ENCODE results near the gene SPANXN3.
"Not testable (repeated sequence)": the region's sequence is repeated elsewhere in the genome, so short reads cannot be mapped to it uniquely, and the experiment has no call there.

The SPANXN3 gene

DNA sequence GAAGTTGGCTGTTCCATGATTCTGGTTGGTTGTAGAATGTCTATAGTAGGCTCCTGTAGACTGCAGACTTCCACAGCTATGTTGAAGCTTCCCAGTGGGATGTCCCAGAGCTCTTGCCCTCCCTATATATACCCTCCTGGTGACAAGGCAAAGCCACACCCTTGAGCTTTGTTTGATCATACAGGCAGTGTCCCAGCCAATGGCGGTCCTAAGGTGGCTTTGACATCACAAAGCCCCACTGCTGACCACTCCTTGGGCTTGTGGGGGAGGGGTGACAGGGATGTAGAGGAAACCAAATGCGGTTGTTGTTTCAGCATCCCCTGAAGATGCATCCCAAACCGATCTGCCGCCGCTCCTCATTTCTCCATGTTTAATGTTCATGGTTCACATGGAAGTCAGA is at the start of gene SPANXN3:
TSS of gene SPANXN3 (minus strand) at position 101 of the 400 bp plus-strand sequence. CDS start at position 17, 84 bp downstream.
- not testable (repeated sequence) for DNase-seq (ENCODE audit: low spot score)

- no peak for DNase-seq (ENCODE audit: low spot score)
Observed at GRCh38 chrX:143536176-143536575, 18.9 kb upstream of the SPANXN3 start.

DNA sequence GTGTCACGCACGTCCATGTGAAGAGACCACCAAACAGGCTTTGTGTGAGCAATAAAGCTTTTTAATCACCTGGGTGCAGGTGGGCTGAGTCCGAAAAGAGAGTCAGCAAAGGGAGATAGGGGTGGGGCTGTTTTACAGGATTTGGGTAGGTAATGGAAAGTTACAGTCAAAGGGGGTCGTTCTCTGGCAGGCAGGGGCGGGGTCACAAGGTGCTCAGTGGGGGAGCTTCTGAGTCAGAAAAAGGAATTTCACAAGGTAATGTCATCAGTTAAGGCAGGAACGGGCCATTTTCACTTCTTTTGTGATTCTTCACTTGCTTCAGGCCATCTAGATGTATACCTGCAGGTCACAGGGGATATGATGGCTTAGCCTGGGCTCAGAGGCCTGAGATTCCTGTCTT is 15.1 kb downstream of the SPANXN3 start:
- DNase-seq (ENCODE audit: low spot score): not testable (repeated sequence)

GRCh38 chrX:143500751-143501150 is 16.5 kb downstream of the SPANXN3 start:
- DNase-seq (ENCODE audit: low spot score): no peak

DNA sequence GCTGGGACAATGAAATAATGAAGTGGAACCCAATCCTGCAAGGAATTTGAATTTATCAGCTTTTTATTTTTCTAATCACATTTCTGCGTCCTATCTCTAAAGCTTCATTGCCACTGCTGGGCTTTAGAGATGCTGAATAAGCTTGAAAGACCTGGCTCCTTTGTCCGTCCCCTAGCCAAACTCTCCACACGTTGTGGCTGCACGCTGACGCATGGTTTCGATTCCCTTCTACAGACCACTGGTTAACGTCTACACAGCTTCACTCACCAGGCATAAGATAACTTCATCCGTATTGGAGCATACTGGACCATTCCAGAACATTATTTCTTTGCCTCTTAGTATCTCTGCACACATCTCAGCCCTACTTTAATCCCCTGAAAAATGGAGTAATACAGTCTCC is 31.2 kb downstream of the SPANXN3 start:
- DNase-seq (ENCODE audit: low spot score): no peak

- DNase-seq (ENCODE audit: low spot score): no peak
Observed at GRCh38 chrX:143476751-143477150, 40.5 kb downstream of the SPANXN3 start.

GRCh38 chrX:143472347-143472938 is 44.8 kb downstream of the SPANXN3 start:
- no peak for DNase-seq (ENCODE audit: low spot score)

- no peak for DNase-seq (ENCODE audit: low spot score)
Observed at GRCh38 chrX:143466130-143466529, 51.1 kb downstream of the SPANXN3 start.

GRCh38 chrX:143462696-143463095 is 54.6 kb downstream of the SPANXN3 start:
- DNase-seq (ENCODE audit: low spot score): no peak

- DNase-seq (ENCODE audit: low spot score): no peak
Observed at GRCh38 chrX:143461606-143462005, 55.7 kb downstream of the SPANXN3 start.

Measured in cerebellar cortex (tissue), 1 donor.